Gastrocnemius medialis (tissue), 4 donors: ENCODE results near the gene MDH1. TPM values are rescaled to one million over a fixed set of nuclear protein-coding genes. Genes with fewer than 3 reads are reported as not detected.

Experiments used
- ATAC-seq, 2 donors: fragments of 150-250 bp; one replicate each; pipeline ENCODE4 v1.9.1; 2016
- DNase-seq, 2 donors: peaks; one replicate each; pipeline ENCODE4 v3.0.0-alpha.2; 2019
- H3K27ac ChIP-seq, 4 donors: fragments of 200-600 bp; sonication (generic); 1 replicate in 1 of 4; 2 replicates in 3 of 4; pipeline ENCODE4 v1.5.1; 2016 to 2018; ENCODE audit warnings: mild to moderate bottlenecking in 2 of 4, moderate library complexity in 1 of 4
- H3K27me3 ChIP-seq, 3 donors: fragments of 200-600 bp; sonication (generic) in 2 of 3; 1 replicate in 1 of 3; 2 replicates in 2 of 3; pipeline versions ENCODE4 v1.5.1 to v1.6.0; 2016 to 2019; ENCODE audit warnings: mild to moderate bottlenecking in 1 of 3, moderate library complexity in 1 of 3
- H3K36me3 ChIP-seq, 2 donors: fragments of 200-600 bp; sonication (generic) in 1 of 2; one replicate each; pipeline ENCODE4 v1.5.1; 2017 to 2018
- H3K4me1 ChIP-seq, 2 donors: fragments of 200-600 bp; sonication (generic) in 1 of 2; one replicate each; pipeline ENCODE4 v1.5.1; 2016 to 2017; ENCODE audit warnings: mild to moderate bottlenecking in 2 of 2
- H3K4me3 ChIP-seq, 4 donors: fragments of 200-600 bp; sonication (generic) in 3 of 4; 1 replicate in 1 of 4; 2 replicates in 3 of 4; pipeline ENCODE4 v1.5.1; 2016 to 2019; ENCODE audit warnings: mild to moderate bottlenecking in 2 of 4
- H3K9me3 ChIP-seq, 3 donors: fragments of 200-600 bp; sonication (generic) in 2 of 3; 1 replicate in 1 of 3; 2 replicates in 2 of 3; pipeline ENCODE4 v1.5.1; 2016 to 2019
- CTCF ChIP-seq, 5 experiments: fragments of 450-650 bp in 3 of 5; fragments of 200-600 bp in 2 of 5; sonication (generic) in 2 of 5; IDR thresholded peaks in 4 of 5; conservative IDR thresholded peaks in 1 of 5; 1 replicate in 4 of 5; 2 replicates in 1 of 5; pipeline ENCODE4 v1.5.1; 2016 to 2019; ENCODE audit warnings: antibody characterized with exemption in 5 of 5, mild to moderate bottlenecking in 3 of 5, moderate library complexity in 3 of 5
- POLR2A ChIP-seq, 2 donors: fragments of 450-650 bp; IDR thresholded peaks; one replicate each; pipeline ENCODE4 v1.6.1; 2017; ENCODE audit warnings: antibody characterized with exemption in 2 of 2, mild to moderate bottlenecking in 2 of 2, moderate library complexity in 2 of 2
- in situ Hi-C, 4 donors: fragments of 200-750 bp; cut with MboI; loops; one replicate each; pipeline versions ENCODE4 v1.15.0 to v1.8.0; 2017; ENCODE audit warnings: low sequenced_read_pairs in 4 of 4
- intact Hi-C: fragments of 100-400 bp; cut with DNase I; formaldehyde crosslinking; loops from one replicate; pipeline ENCODE4 v1.15.1; 2023; ENCODE audit warnings: low total_unique reads
- total RNA-seq, 4 donors: library from RNA; depleted of rRNA; stranded (reverse); fragments of >200 nt; gene quantifications; one replicate each; pipeline versions ENCODE4 v1.1.0 to v1.2.3, GENCODE V29; 2016

The MDH1 gene
- total RNA-seq, 4 donors from 2014 or later = 133 to 241 (median 194) TPM

- TF ChIP-seq CTCF (IDR thresholded peaks at IDR 0.05 in 4 of 5, conservative IDR thresholded peaks at IDR 0.05 in 1 of 5) (no peak), POLR2A (IDR thresholded peaks at IDR 0.05) (no peak)
- no peak for DNase-seq
- Histone ChIP-seq H3K27me3 (no peaks in the 10 kb centered on the region), H3K36me3 (no peaks in the 10 kb centered on the region), H3K4me1 (no peaks in the 10 kb centered on the region), H3K27ac (no peak overlapping the region), H3K4me3 (no peak overlapping the region), H3K9me3 (no peaks in the 10 kb centered on the region)
- intact Hi-C loops (no loop called here), in situ Hi-C loops (no loop called here)
- no peak for ATAC-seq
Observed at GRCh38 chr2:63651356-63651755, 62.6 kb downstream of the MDH1 start.

GRCh38 chr2:63651861-63652651 is 63.3 kb downstream of the MDH1 start:
- in situ Hi-C loops = no loop called here
- intact Hi-C loops = no loop called here

GRCh38 chr2:63652652-63652985 is 63.9 kb downstream of the MDH1 start:
- DNase-seq (no peak), ATAC-seq (no peak)
- no peak for TF ChIP-seq CTCF (IDR thresholded peaks at IDR 0.05 in 4 of 5, conservative IDR thresholded peaks at IDR 0.05 in 1 of 5)
- no peak for TF ChIP-seq POLR2A (IDR thresholded peaks at IDR 0.05)
- intact Hi-C loops (no loop called here), in situ Hi-C loops (no loop called here)
- no peaks in the 10 kb centered on the region for H3K4me1 ChIP-seq
- no peak overlapping the region for H3K27ac ChIP-seq
- H3K9me3 ChIP-seq = no peaks in the 10 kb centered on the region
- H3K36me3 ChIP-seq = no peaks in the 10 kb centered on the region
- no peak overlapping the region for H3K4me3 ChIP-seq
- H3K27me3 ChIP-seq = no peaks in the 10 kb centered on the region

More at GRCh38 chr2:63651861-63652651, 63.3 kb downstream of the MDH1 start:
- H3K36me3 ChIP-seq = no peaks in the 10 kb centered on the region
- H3K27me3 ChIP-seq = no peaks in the 10 kb centered on the region
- H3K9me3 ChIP-seq = no peaks in the 10 kb centered on the region
- no peak overlapping the region for H3K27ac ChIP-seq
- H3K4me1 ChIP-seq = no peaks in the 10 kb centered on the region
- DNase-seq (no peak), ATAC-seq (no peak)
- no peak for TF ChIP-seq CTCF (IDR thresholded peaks at IDR 0.05 in 4 of 5, conservative IDR thresholded peaks at IDR 0.05 in 1 of 5)
- no peak for TF ChIP-seq POLR2A (IDR thresholded peaks at IDR 0.05)
- H3K4me3 ChIP-seq = no peak overlapping the region

GRCh38 chr2:63654959-63655358 is 66.2 kb downstream of the MDH1 start:
- Histone ChIP-seq H3K27me3 (no peaks in the 10 kb centered on the region), H3K36me3 (no peaks in the 10 kb centered on the region), H3K9me3 (no peaks in the 10 kb centered on the region), H3K4me1 (no peaks in the 10 kb centered on the region), H3K4me3 (no peak overlapping the region), H3K27ac (no peak overlapping the region)
- no peak for DNase-seq
- ATAC-seq = no peak
- TF ChIP-seq CTCF (IDR thresholded peaks at IDR 0.05 in 4 of 5, conservative IDR thresholded peaks at IDR 0.05 in 1 of 5) = no peak
- intact Hi-C loops (no loop called here), in situ Hi-C loops (no loop called here)

Other genes with a start within 250 kb of the MDH1 start
- gene WDPCP, start 486 bp upstream of the MDH1 start, total RNA-seq = 10 to 100 TPM in 2 of 4 donors, 1 to 10 TPM in 2; 7.2 to 47.3 (median 13.0) TPM